Measurements from ENCODE around the gene EHMT1.

Gene EHMT1

GRCh38 chr9:137817236-137818200, 198.7 kb downstream of the EHMT1 start:
- H3K4me1 ChIP-seq (ENCODE audit: control insufficient read depth, low read depth, low read length): no peaks in the 10 kb centered on the region
- H3K56ac ChIP-seq (ENCODE audit: low read length): no peak overlapping the region
- H3K79me2 ChIP-seq (ENCODE audit: control insufficient read depth, insufficient read depth, low read length): no peaks in the 10 kb centered on the region
- no peak overlapping the region for H3K4me2 ChIP-seq (ENCODE audit: low read length)
- no peak overlapping the region for H2AK5ac ChIP-seq (ENCODE audit: low read length)
- peaks cover 1% of the 10 kb centered on the region for H3K79me1 ChIP-seq (ENCODE audit: low read length)
- H2BK120ac ChIP-seq (ENCODE audit: low read depth, low read length): no peak overlapping the region
- peaks cover 20% of the 10 kb centered on the region for H3K36me3 ChIP-seq (ENCODE audit: control insufficient read depth, insufficient read depth, low read length)
- H3K4me3 ChIP-seq (ENCODE audit: low read length): no peak overlapping the region
- no peak overlapping the region for H3K9ac ChIP-seq (ENCODE audit: low read length)
- no peaks in the 10 kb centered on the region for H3K27me3 ChIP-seq (ENCODE audit: insufficient read depth, low read length, poor library complexity)
- WGBS (ENCODE audit: extremely low coverage, insufficient coverage, low lambda C conversion rate): no CpG with 5 or more reads among the region's 35 CpGs
- no peak overlapping the region for H3K27ac ChIP-seq (ENCODE audit: low read depth, low read length)
- no peak overlapping the region for H4K5ac ChIP-seq (ENCODE audit: low read length)
- H3K4ac ChIP-seq (ENCODE audit: low read depth, low read length): no peak overlapping the region
- H3K18ac ChIP-seq (ENCODE audit: low read length): no peak overlapping the region
- DNase-seq: no peak
- H2BK15ac ChIP-seq (replicated peaks; ENCODE audit: low read depth): no peak overlapping the region
- H4K8ac ChIP-seq (ENCODE audit: low read depth, low read length): no peak overlapping the region
- no peak overlapping the region for H3K23ac ChIP-seq (ENCODE audit: low read length)
- H2BK5ac ChIP-seq (ENCODE audit: low read length): no peak overlapping the region

GRCh38 chr9:137818286-137818685, 199.5 kb downstream of the EHMT1 start:
- Histone ChIP-seq H2BK15ac (replicated peaks; ENCODE audit: low read depth) (no peak overlapping the region), H3K36me3 (ENCODE audit: control insufficient read depth, insufficient read depth, low read length) (peaks cover 19% of the 10 kb centered on the region), H2BK120ac (ENCODE audit: low read depth, low read length) (no peak overlapping the region), H2AK5ac (ENCODE audit: low read length) (no peak overlapping the region), H2BK5ac (ENCODE audit: low read length) (no peak overlapping the region), H3K27me3 (ENCODE audit: insufficient read depth, low read length, poor library complexity) (no peaks in the 10 kb centered on the region), H3K79me2 (ENCODE audit: control insufficient read depth, insufficient read depth, low read length) (no peaks in the 10 kb centered on the region), H3K4me2 (ENCODE audit: low read length) (no peak overlapping the region), H3K18ac (ENCODE audit: low read length) (no peak overlapping the region), H4K8ac (ENCODE audit: low read depth, low read length) (no peak overlapping the region), H3K4ac (ENCODE audit: low read depth, low read length) (no peak overlapping the region), H3K4me1 (ENCODE audit: control insufficient read depth, low read depth, low read length) (no peaks in the 10 kb centered on the region), H3K79me1 (ENCODE audit: low read length) (peaks cover 1% of the 10 kb centered on the region), H3K9ac (ENCODE audit: low read length) (no peak overlapping the region), H3K23ac (ENCODE audit: low read length) (no peak overlapping the region), H3K56ac (ENCODE audit: low read length) (no peak overlapping the region), H4K5ac (ENCODE audit: low read length) (no peak overlapping the region), H3K4me3 (ENCODE audit: low read length) (no peak overlapping the region), H3K27ac (ENCODE audit: low read depth, low read length) (no peak overlapping the region)
- DNase-seq: no peak
- no CpG with 5 or more reads among the region's 23 CpGs for WGBS (ENCODE audit: extremely low coverage, insufficient coverage, low lambda C conversion rate)

- peaks cover 15% of the 10 kb centered on the region for H3K36me3 ChIP-seq (ENCODE audit: control insufficient read depth, insufficient read depth, low read length)
- no peak overlapping the region for H3K27ac ChIP-seq (ENCODE audit: low read depth, low read length)
- no peak overlapping the region for H2BK120ac ChIP-seq (ENCODE audit: low read depth, low read length)
- H2AK5ac ChIP-seq (ENCODE audit: low read length): no peak overlapping the region
- H4K8ac ChIP-seq (ENCODE audit: low read depth, low read length): no peak overlapping the region
- H3K79me2 ChIP-seq (ENCODE audit: control insufficient read depth, insufficient read depth, low read length): no peaks in the 10 kb centered on the region
- H2BK5ac ChIP-seq (ENCODE audit: low read length): no peak overlapping the region
- H3K4ac ChIP-seq (ENCODE audit: low read depth, low read length): no peak overlapping the region
- no peak overlapping the region for H3K4me2 ChIP-seq (ENCODE audit: low read length)
- no peak overlapping the region for H4K5ac ChIP-seq (ENCODE audit: low read length)
- H3K56ac ChIP-seq (ENCODE audit: low read length): no peak overlapping the region
- H3K18ac ChIP-seq (ENCODE audit: low read length): no peak overlapping the region
- no peak overlapping the region for H3K23ac ChIP-seq (ENCODE audit: low read length)
- WGBS (ENCODE audit: extremely low coverage, insufficient coverage, low lambda C conversion rate): no CpG with 5 or more reads among the region's 11 CpGs
- peaks cover 3% of the 10 kb centered on the region for H3K79me1 ChIP-seq (ENCODE audit: low read length)
- H3K27me3 ChIP-seq (ENCODE audit: insufficient read depth, low read length, poor library complexity): no peaks in the 10 kb centered on the region
- no peak overlapping the region for H3K4me3 ChIP-seq (ENCODE audit: low read length)
- no peaks in the 10 kb centered on the region for H3K4me1 ChIP-seq (ENCODE audit: control insufficient read depth, low read depth, low read length)
- DNase-seq: no peak
- no peak overlapping the region for H2BK15ac ChIP-seq (replicated peaks; ENCODE audit: low read depth)
- H3K9ac ChIP-seq (ENCODE audit: low read length): no peak overlapping the region
Observed at GRCh38 chr9:137820161-137820855, 201.5 kb downstream of the EHMT1 start.

- Histone ChIP-seq H2BK5ac (ENCODE audit: low read length) (no peak overlapping the region), H3K27ac (ENCODE audit: low read depth, low read length) (no peak overlapping the region), H2BK15ac (replicated peaks; ENCODE audit: low read depth) (no peak overlapping the region), H3K36me3 (ENCODE audit: control insufficient read depth, insufficient read depth, low read length) (peaks cover 2% of the 10 kb centered on the region), H3K4me2 (ENCODE audit: low read length) (no peak overlapping the region), H3K27me3 (ENCODE audit: insufficient read depth, low read length, poor library complexity) (no peaks in the 10 kb centered on the region), H3K56ac (ENCODE audit: low read length) (no peak overlapping the region), H3K18ac (ENCODE audit: low read length) (no peak overlapping the region), H3K4me1 (ENCODE audit: control insufficient read depth, low read depth, low read length) (no peaks in the 10 kb centered on the region), H3K23ac (ENCODE audit: low read length) (no peak overlapping the region), H2AK5ac (ENCODE audit: low read length) (no peak overlapping the region), H3K4ac (ENCODE audit: low read depth, low read length) (no peak overlapping the region), H3K79me1 (ENCODE audit: low read length) (peaks cover 7% of the 10 kb centered on the region), H3K79me2 (ENCODE audit: control insufficient read depth, insufficient read depth, low read length) (no peaks in the 10 kb centered on the region), H3K9ac (ENCODE audit: low read length) (no peak overlapping the region), H4K5ac (ENCODE audit: low read length) (no peak overlapping the region), H2BK120ac (ENCODE audit: low read depth, low read length) (no peak overlapping the region), H4K8ac (ENCODE audit: low read depth, low read length) (no peak overlapping the region), H3K4me3 (ENCODE audit: low read length) (no peak overlapping the region)
- DNase-seq: no peak
- WGBS (ENCODE audit: extremely low coverage, insufficient coverage, low lambda C conversion rate): no CpG with 5 or more reads among the region's 10 CpGs
Observed at GRCh38 chr9:137823986-137824771, 205.4 kb downstream of the EHMT1 start.

GRCh38 chr9:137825324-137825989, 206.7 kb downstream of the EHMT1 start:
- Histone ChIP-seq H3K79me2 (ENCODE audit: control insufficient read depth, insufficient read depth, low read length) (no peaks in the 10 kb centered on the region), H3K79me1 (ENCODE audit: low read length) (peaks cover 7% of the 10 kb centered on the region), H3K18ac (ENCODE audit: low read length) (no peak overlapping the region), H3K4me2 (ENCODE audit: low read length) (no peak overlapping the region), H2AK5ac (ENCODE audit: low read length) (no peak overlapping the region), H3K23ac (ENCODE audit: low read length) (no peak overlapping the region), H3K4me1 (ENCODE audit: control insufficient read depth, low read depth, low read length) (no peaks in the 10 kb centered on the region), H3K27me3 (ENCODE audit: insufficient read depth, low read length, poor library complexity) (no peaks in the 10 kb centered on the region), H3K4ac (ENCODE audit: low read depth, low read length) (no peak overlapping the region), H3K4me3 (ENCODE audit: low read length) (no peak overlapping the region), H3K27ac (ENCODE audit: low read depth, low read length) (no peak overlapping the region), H2BK15ac (replicated peaks; ENCODE audit: low read depth) (no peak overlapping the region), H2BK5ac (ENCODE audit: low read length) (no peak overlapping the region), H3K9ac (ENCODE audit: low read length) (no peak overlapping the region), H4K5ac (ENCODE audit: low read length) (no peak overlapping the region), H2BK120ac (ENCODE audit: low read depth, low read length) (no peak overlapping the region), H4K8ac (ENCODE audit: low read depth, low read length) (no peak overlapping the region), H3K56ac (ENCODE audit: low read length) (no peak overlapping the region), H3K36me3 (ENCODE audit: control insufficient read depth, insufficient read depth, low read length) (no peaks in the 10 kb centered on the region)
- no peak for DNase-seq
- no CpG with 5 or more reads among the region's 13 CpGs for WGBS (ENCODE audit: extremely low coverage, insufficient coverage, low lambda C conversion rate)

Data from mesendoderm (in vitro differentiated cells).